Heart left ventricle (tissue), 16 donors: Measurements from ENCODE around the gene DYNC1H1. TPM values are rescaled to one million over a fixed set of nuclear protein-coding genes. Genes with fewer than 3 reads are reported as not detected.
"Not testable (repeated sequence)": the region's sequence is repeated elsewhere in the genome, so short reads cannot be mapped to it uniquely, and the experiment has no call there.

Experiments used
- ATAC-seq, 4 donors: fragments of 200-7000 bp; cut with Tn5 transposase; one replicate each; pipeline ENCODE4 v1.9.1; 2020 to 2022; ENCODE audit warnings: moderate library complexity in 4 of 4, mild to moderate bottlenecking in 3 of 4, moderate number of reproducible peaks in 1 of 4
- DNase-seq, 5 donors: peaks; one replicate each; pipeline ENCODE4 v3.0.0-alpha.2; 2020
- H3K27ac ChIP-seq, 12 donors: fragments of 200-600 bp; sonication (generic) in 4 of 12; one replicate each; pipeline versions ENCODE4 v1.5.0 to v1.8.0; 2016 to 2022; ENCODE audit warnings: mild to moderate bottlenecking in 2 of 12
- H3K27me3 ChIP-seq, 9 donors: fragments of 200-600 bp; sonication (generic) in 2 of 9; one replicate each; pipeline versions ENCODE4 v1.5.1 to v1.8.0; 2016 to 2022; ENCODE audit warnings: mild to moderate bottlenecking in 3 of 9
- H3K36me3 ChIP-seq, 9 donors: fragments of 200-600 bp; sonication (generic) in 2 of 9; one replicate each; pipeline versions ENCODE4 v1.5.0 to v1.8.0; 2018 to 2022; ENCODE audit warnings: mild to moderate bottlenecking in 2 of 9
- H3K4me1 ChIP-seq, 12 donors: fragments of 200-600 bp; sonication (generic) in 4 of 12; one replicate each; pipeline versions ENCODE4 v1.5.0 to v1.8.0; 2016 to 2022; ENCODE audit warnings: mild to moderate bottlenecking in 3 of 12
- H3K4me3 ChIP-seq, 12 donors: fragments of 200-600 bp; sonication (generic) in 4 of 12; one replicate each; pipeline versions ENCODE4 v1.5.0 to v1.8.0; 2017 to 2022; ENCODE audit warnings: mild to moderate bottlenecking in 9 of 12, moderate library complexity in 4 of 12
- H3K9me3 ChIP-seq, 12 donors: fragments of 200-600 bp; sonication (generic) in 4 of 12; one replicate each; pipeline versions ENCODE4 v1.5.0 to v1.8.0; 2016 to 2022; ENCODE audit warnings: mild to moderate bottlenecking in 1 of 12
- CTCF ChIP-seq, 12 donors: fragments of 200-600 bp; sonication (generic) in 4 of 12; IDR thresholded peaks; one replicate each; pipeline versions ENCODE4 v1.5.0 to v1.8.0; 2018 to 2022; ENCODE audit warnings: antibody characterized with exemption in 12 of 12, mild to moderate bottlenecking in 5 of 12
- POLR2A ChIP-seq, 2 donors: fragments of 450-650 bp; IDR thresholded peaks; one replicate each; pipeline ENCODE4 v1.6.1; 2017; ENCODE audit warnings: antibody characterized with exemption in 2 of 2, mild to moderate bottlenecking in 2 of 2, moderate library complexity in 2 of 2
- WGBS, 4 donors: extraction: QIAGEN DNeasy Blood & Tissue Kit in 2 of 4; methylation state at CpG; one replicate each; pipeline versions ENCODE4 v1.1.5 to v1.1.7; 2013 to 2018; 5-methylcytosine and 5-hydroxymethylcytosine counted together
- intact Hi-C, 10 donors: fragments of 100-400 bp; cut with DNase I; formaldehyde crosslinking; loops; one replicate each; pipeline versions ENCODE4 v1.11.1 to v1.14.2; 2022
- polyA plus RNA-seq, 2 donors: library from polyadenylated mRNA; stranded (reverse); fragments of 200-250 nt; gene quantifications; one replicate each; pipeline ENCODE4 v1.2.3, GENCODE V29; 2013
- total RNA-seq, 9 donors: library from RNA; depleted of rRNA in 2 of 9; stranded (reverse); fragments of >200 nt in 2 of 9; fragmentation: NEBNext Ultra II Directional in 3 of 9; extraction: Animal tissue kit (Norgen Biotek cat#: 25700) in 3 of 9; gene quantifications; one replicate each; pipeline versions ENCODE4 v1.1.0 to v1.2.4, GENCODE V29; 2016 to 2023
- donor health status: ischemic (EF 13 %, LVEDD 7.1; RV severe dilation, severe dysfunction).
- donor health status: healthy with polysubstance abuse.
- donor health status: DM: no; HTN: yes; CAD: no.
- donor health status: DM: no; HTN: no; CAD: no.
- donor health status: ischemic (EF 25% LVEDD 6.9; RV normal size, moderate dysfunction).
- donor health status: ischemic (EF 25% LVEDD 5.7; RV mildly dilated, moderate dysfunction).
- donor health status: healthy.
- donor health status: DM: yes; HTN: yes; CAD: no.
- donor health status: ischemic (EF 35%, LVEDD 5.7; RV mildly dilated, moderate dysfunction).
- donor health status: nonischemic (EF 11% LVEDD 7.7; RV severe dilation, severe dysfunction).
- donor health status: DM: yes; HTN: yes; CAD: no.
- donor health status: PGD.
- donor health status: ischemic (EF 29% LVEDD 5.4; RV normal size, mild dysfunction).
- donor health status: nonischemic (EF 23%, LVEDD 6.1; RV moderate dilation, normal function).

DYNC1H1 gene
- total and polyA plus RNA-seq, 11 donors = 164 to 942 (median 553) TPM

- TF ChIP-seq POLR2A (IDR thresholded peaks at IDR 0.05) (no peak), CTCF (IDR thresholded peaks at IDR 0.05) (no peak)
- ATAC-seq (no peak), DNase-seq (no peak)
- intact Hi-C loops = loop anchor here in 4 of 10 donors (10.0 kb wide), 3 partner anchors 116 to 234 kb away; partner anchors contain the start of genes DYNC1H1 (in 1 of the 4) and ZNF839 (in 1 of the 4)
- Histone ChIP-seq H3K4me3 (no peak overlapping the region), H3K27me3 (no peaks in the 10 kb centered on the region), H3K4me1 (peaks cover 13 to 52% (median 32%) of the 10 kb centered on the region in 12 donors), H3K36me3 (peaks cover 2 to 76% (median 74%) of the 10 kb centered on the region in 9 donors), H3K27ac (no peak overlapping the region), H3K9me3 (no peaks in the 10 kb centered on the region)
- 76 to 86% (median 81%) methylated on average over 14 of the region's 14 CpGs for WGBS, 4 donors
Observed at GRCh38 chr14:102080183-102081080, 116.1 kb downstream of the DYNC1H1 start.

GRCh38 chr14:102081231-102082080 is 117.1 kb downstream of the DYNC1H1 start:
- intact Hi-C loops = loop anchor here in 4 of 10 donors (10.0 kb wide), 3 partner anchors 117 to 233 kb away; partner anchors contain the start of genes DYNC1H1 (in 1 of the 4) and ZNF839 (in 1 of the 4)
- peaks cover 2 to 82% (median 80%) of the 10 kb centered on the region in 9 donors for H3K36me3 ChIP-seq
- WGBS, 4 donors = 85 to 88% (median 85%) methylated on average over 7 of the region's 7 CpGs

GRCh38 chr14:102084522-102084921 is 120.1 kb downstream of the DYNC1H1 start:
- intact Hi-C loops = loop anchor here in 4 of 10 donors (10.0 kb wide), 3 partner anchors 120 to 230 kb away; partner anchors contain the start of genes DYNC1H1 (in 1 of the 4) and ZNF839 (in 1 of the 4)
- Histone ChIP-seq H3K4me1 (peaks cover 14 to 63% (median 44%) of the 10 kb centered on the region in 12 donors), H3K4me3 (peak overlapping the region in 5 of 12 donors; percentile 3 to 96 (median 87)), H3K36me3 (peaks cover 2 to 66% (median 63%) of the 10 kb centered on the region in 9 donors)
- ATAC-seq, H3K27me3 ChIP-seq, H3K9me3 ChIP-seq, H3K27ac ChIP-seq, DNase-seq: not testable (repeated sequence)
- 82 to 87% (median 85%) methylated on average over 5 of the region's 5 CpGs for WGBS, 4 donors

More at GRCh38 chr14:102081231-102082080, 117.1 kb downstream of the DYNC1H1 start:
- no peak for TF ChIP-seq CTCF (IDR thresholded peaks at IDR 0.05)
- no peak for TF ChIP-seq POLR2A (IDR thresholded peaks at IDR 0.05)
- H3K27ac ChIP-seq = no peak overlapping the region
- no peak for DNase-seq
- no peaks in the 10 kb centered on the region for H3K27me3 ChIP-seq
- no peaks in the 10 kb centered on the region for H3K9me3 ChIP-seq
- peaks cover 14 to 59% (median 37%) of the 10 kb centered on the region in 12 donors for H3K4me1 ChIP-seq
- no peak for ATAC-seq
- H3K4me3 ChIP-seq = no peak overlapping the region

- H3K4me1 ChIP-seq = peaks cover 14 to 63% (median 44%) of the 10 kb centered on the region in 12 donors
- TF ChIP-seq POLR2A (IDR thresholded peaks at IDR 0.05) = no peak
- no peak for TF ChIP-seq CTCF (IDR thresholded peaks at IDR 0.05)
- DNase-seq = no peak
- H3K27me3 ChIP-seq = no peaks in the 10 kb centered on the region
- intact Hi-C loops = loop anchor here in 6 of 10 donors (5.0 to 10.0 kb wide), 7 partner anchors 52 to 232 kb away; partner anchors contain the start of genes DYNC1H1 (in 2 of the 6), ZNF839 (in 2 of the 6) and WDR20 (in 1 of the 6)
- H3K9me3 ChIP-seq = no peaks in the 10 kb centered on the region
- H3K4me3 ChIP-seq = peak overlapping the region in 8 of 12 donors; percentile 82 to 96 (median 94)
- ATAC-seq = no peak
- peak overlapping the region in 1 of 12 donors; percentile 100 for H3K27ac ChIP-seq
- 78 to 84% (median 79%) methylated on average over 6 of the region's 6 CpGs for WGBS, 4 donors
- H3K36me3 ChIP-seq = peaks cover 2 to 62% (median 59%) of the 10 kb centered on the region in 9 donors
Observed at GRCh38 chr14:102084931-102085330, 120.6 kb downstream of the DYNC1H1 start.
